ENCODE data around the gene PMEPA1.

- TF ChIP-seq ZNF274 (IDR thresholded peaks at IDR 0.05; ENCODE audit: low read depth, low read length) (no peak), SUZ12 (IDR thresholded peaks at IDR 0.05; ENCODE audit: extremely low read depth, insufficient read depth, insufficient read length) (no peak), YY1 (IDR thresholded peaks at IDR 0.05; ENCODE audit: insufficient read depth, insufficient read length) (no peak)
Observed at GRCh38 chr20:57757767-57758166, 48.0 kb upstream of the PMEPA1 start.

Data from NT2/D1 (cell line).